Measurements from ENCODE around the gene GMEB2.

GMEB2 gene

GRCh38 chr20:63622732-63623131, 4.2 kb downstream of the GMEB2 start:
- no peak overlapping the region for H3K4me2 ChIP-seq
- no peak overlapping the region for H3K4me3 ChIP-seq (IDR thresholded peaks at IDR 0.05; ENCODE audit: insufficient read depth, low read depth, low read length)
- H3K27me3 ChIP-seq (ENCODE audit: insufficient read depth, low read depth): no peaks in the 10 kb centered on the region
- H3K27ac ChIP-seq: no peak overlapping the region
- peaks cover 6% of the 10 kb centered on the region for H3K4me1 ChIP-seq (ENCODE audit: low read depth, poor library complexity, severe bottlenecking)
- H3K9ac ChIP-seq: no peak overlapping the region
- H2AFZ ChIP-seq (ENCODE audit: low read depth): no peak overlapping the region
- TF ChIP-seq CTCF (conservative IDR thresholded peaks at IDR 0.05; ENCODE audit: low read depth, low read length): no peak
- H3K36me3 ChIP-seq (ENCODE audit: insufficient read depth): no peaks in the 10 kb centered on the region
- peaks cover 57% of the 10 kb centered on the region for H3K79me2 ChIP-seq (ENCODE audit: insufficient read depth, low read depth)
- no peaks in the 10 kb centered on the region for H4K20me1 ChIP-seq (ENCODE audit: insufficient read depth)

- Histone ChIP-seq H2AFZ (ENCODE audit: low read depth) (no peak overlapping the region), H3K27me3 (ENCODE audit: insufficient read depth, low read depth) (no peaks in the 10 kb centered on the region), H3K36me3 (ENCODE audit: insufficient read depth) (no peaks in the 10 kb centered on the region), H3K9ac (no peak overlapping the region), H3K4me3 (IDR thresholded peaks at IDR 0.05; ENCODE audit: insufficient read depth, low read depth, low read length) (no peak overlapping the region), H4K20me1 (ENCODE audit: insufficient read depth) (no peaks in the 10 kb centered on the region), H3K4me1 (ENCODE audit: low read depth, poor library complexity, severe bottlenecking) (peaks cover 6% of the 10 kb centered on the region), H3K4me2 (no peak overlapping the region), H3K79me2 (ENCODE audit: insufficient read depth, low read depth) (peaks cover 57% of the 10 kb centered on the region), H3K27ac (no peak overlapping the region)
- no peak for TF ChIP-seq CTCF (conservative IDR thresholded peaks at IDR 0.05; ENCODE audit: low read depth, low read length)
These were observed 4.8 kb downstream of the GMEB2 start for GRCh38 chr20:63622096-63622495.

- Histone ChIP-seq H3K27ac (no peak overlapping the region), H3K36me3 (ENCODE audit: insufficient read depth) (no peaks in the 10 kb centered on the region), H3K4me3 (IDR thresholded peaks at IDR 0.05; ENCODE audit: insufficient read depth, low read depth, low read length) (no peak overlapping the region), H2AFZ (ENCODE audit: low read depth) (no peak overlapping the region), H3K4me1 (ENCODE audit: low read depth, poor library complexity, severe bottlenecking) (peaks cover 6% of the 10 kb centered on the region), H3K79me2 (ENCODE audit: insufficient read depth, low read depth) (peaks cover 53% of the 10 kb centered on the region), H3K4me2 (no peak overlapping the region), H3K9ac (no peak overlapping the region), H4K20me1 (ENCODE audit: insufficient read depth) (no peaks in the 10 kb centered on the region), H3K27me3 (ENCODE audit: insufficient read depth, low read depth) (no peaks in the 10 kb centered on the region)
- no peak for TF ChIP-seq CTCF (conservative IDR thresholded peaks at IDR 0.05; ENCODE audit: low read depth, low read length)
These were observed 5.9 kb downstream of the GMEB2 start for GRCh38 chr20:63620991-63621390.

GRCh38 chr20:63619505-63619904, 7.4 kb downstream of the GMEB2 start:
- H4K20me1 ChIP-seq (ENCODE audit: insufficient read depth): no peaks in the 10 kb centered on the region

More at GRCh38 chr20:63619505-63619904, 7.4 kb downstream of the GMEB2 start:
- Histone ChIP-seq H2AFZ (ENCODE audit: low read depth) (no peak overlapping the region), H3K79me2 (ENCODE audit: insufficient read depth, low read depth) (peaks cover 43% of the 10 kb centered on the region), H3K4me2 (no peak overlapping the region), H3K9ac (no peak overlapping the region), H3K4me3 (IDR thresholded peaks at IDR 0.05; ENCODE audit: insufficient read depth, low read depth, low read length) (no peak overlapping the region), H3K4me1 (ENCODE audit: low read depth, poor library complexity, severe bottlenecking) (no peaks in the 10 kb centered on the region), H3K27ac (no peak overlapping the region), H3K27me3 (ENCODE audit: insufficient read depth, low read depth) (no peaks in the 10 kb centered on the region), H3K36me3 (ENCODE audit: insufficient read depth) (0 out of 2 replicates have a peak, but pooled peaks cover 3% of the 10 kb centered on the region)
- TF ChIP-seq CTCF (conservative IDR thresholded peaks at IDR 0.05; ENCODE audit: low read depth, low read length): no peak

All from KMS-11 (cell line).